ENCODE results near the gene TRAF2.

TRAF2 gene

DNA sequence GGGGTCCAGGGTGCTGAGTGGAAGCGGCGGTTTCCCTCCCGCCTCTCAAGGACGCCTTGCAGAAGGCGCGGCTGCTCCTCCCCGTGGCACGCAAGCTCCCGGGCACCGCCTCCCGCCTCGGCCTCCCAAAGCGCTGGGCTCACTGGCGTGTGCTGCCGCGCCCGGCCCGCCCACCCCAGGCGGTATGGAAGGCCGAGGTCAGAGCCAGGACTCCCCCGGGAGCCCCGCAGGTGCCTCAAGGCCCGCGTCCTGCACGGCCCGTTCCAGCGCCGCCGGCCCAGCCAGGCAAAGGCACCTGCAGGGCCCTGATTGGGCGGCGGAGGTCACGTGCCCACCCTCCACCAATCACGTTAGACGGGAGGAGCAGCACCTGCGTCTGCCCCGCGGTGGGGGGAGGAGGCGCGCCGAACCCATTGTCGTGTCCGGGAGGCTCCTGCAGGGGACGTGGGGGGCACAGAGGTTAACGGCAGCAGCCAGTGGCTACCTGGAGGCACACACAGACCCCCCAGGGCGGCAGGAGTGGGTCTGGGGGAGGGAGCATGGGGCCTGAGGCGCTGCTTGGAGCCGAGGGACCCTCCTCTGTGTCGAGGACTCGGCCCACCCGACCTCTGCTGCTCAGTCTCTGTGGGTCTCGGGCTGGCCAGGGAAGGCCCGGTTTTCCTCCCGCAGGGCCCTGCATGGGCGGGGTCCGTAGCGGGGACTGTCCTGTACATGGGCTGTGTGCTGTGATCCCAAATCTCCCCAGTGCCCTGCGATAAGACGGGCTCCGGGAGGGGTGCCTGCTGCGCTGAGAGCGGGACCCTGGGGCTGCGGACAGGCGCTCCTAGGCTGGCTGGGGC, 63.7 kb downstream of the TRAF2 start:
- DNase-seq (ENCODE audit: low spot score) = peak; percentile 97

DNA sequence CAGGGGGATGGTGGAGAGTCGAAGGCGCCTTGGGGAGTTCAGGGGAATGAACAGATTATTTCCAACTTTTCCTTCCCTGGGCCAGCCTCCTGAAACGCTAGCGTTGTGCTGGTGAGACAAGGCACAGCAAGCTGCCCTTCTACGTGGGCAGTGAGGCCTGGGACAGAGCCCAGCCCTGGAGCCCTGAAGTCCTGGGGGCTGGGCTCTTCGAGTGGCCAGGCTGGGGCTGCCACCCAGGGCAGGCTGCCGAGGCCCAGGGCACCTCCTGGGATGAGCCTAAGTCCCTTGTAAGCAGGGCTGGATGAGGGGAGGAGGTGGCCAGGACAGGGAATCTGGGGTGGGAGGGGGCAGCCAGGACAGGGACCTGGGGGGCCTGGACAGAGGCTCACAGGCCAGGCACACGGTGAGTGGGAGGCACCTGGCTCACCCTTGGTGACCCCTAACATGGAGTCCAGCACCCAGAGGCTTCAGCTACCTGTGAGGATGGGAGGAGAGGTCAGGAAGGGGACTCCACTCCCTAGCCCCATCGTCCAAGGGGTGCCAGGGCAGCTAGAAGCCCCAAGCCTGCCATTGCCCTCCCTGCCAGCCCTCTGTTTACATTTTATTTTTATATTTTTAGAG, 64.5 kb downstream of the TRAF2 start:
- DNase-seq (ENCODE audit: low spot score) = no peak

DNA sequence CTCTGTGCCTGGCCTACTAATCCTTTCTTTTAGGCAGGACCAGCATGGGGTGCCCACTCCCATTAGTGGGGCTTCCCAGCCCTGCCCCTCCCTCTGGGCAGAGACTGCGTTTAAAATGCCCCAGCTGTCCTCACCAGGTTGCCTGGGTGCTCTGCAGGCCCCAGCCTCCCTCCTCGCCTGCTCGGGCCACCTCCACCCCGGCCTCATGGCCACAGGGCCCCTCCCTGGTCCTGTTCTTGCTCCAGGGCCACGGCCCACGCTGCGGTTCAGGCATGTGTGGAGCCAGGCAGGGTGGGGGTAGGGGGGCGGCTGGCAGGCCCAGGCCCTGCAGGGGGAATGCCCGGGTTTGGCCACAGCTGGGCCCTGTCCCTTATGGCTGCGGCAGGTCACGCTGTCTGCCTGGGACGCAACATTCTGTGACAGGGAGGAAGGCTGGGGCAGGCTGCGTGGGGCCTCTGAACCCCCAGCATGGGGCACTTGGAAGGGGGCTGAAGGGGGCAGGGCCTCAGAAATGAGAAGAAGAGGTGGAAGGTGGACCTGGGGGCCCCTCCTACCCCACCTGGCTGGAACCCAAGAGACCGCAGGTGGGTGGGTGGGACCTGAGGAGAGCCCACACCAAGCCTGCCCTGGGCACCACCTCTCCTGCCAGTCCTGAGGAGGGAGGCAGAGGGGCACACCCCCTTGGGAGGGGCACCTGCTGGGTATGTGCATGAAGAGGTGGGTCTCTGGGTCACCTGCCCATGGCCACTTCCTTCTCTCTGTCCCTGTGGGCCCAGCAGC, 65.4 kb downstream of the TRAF2 start, which contains the start of gene LCN12:
LCN12 (plus strand) TSS at position 733 of the 780 bp plus-strand sequence. CDS start 55 bp downstream, outside the sequence.
- DNase-seq (ENCODE audit: low spot score) = no peak

DNA sequence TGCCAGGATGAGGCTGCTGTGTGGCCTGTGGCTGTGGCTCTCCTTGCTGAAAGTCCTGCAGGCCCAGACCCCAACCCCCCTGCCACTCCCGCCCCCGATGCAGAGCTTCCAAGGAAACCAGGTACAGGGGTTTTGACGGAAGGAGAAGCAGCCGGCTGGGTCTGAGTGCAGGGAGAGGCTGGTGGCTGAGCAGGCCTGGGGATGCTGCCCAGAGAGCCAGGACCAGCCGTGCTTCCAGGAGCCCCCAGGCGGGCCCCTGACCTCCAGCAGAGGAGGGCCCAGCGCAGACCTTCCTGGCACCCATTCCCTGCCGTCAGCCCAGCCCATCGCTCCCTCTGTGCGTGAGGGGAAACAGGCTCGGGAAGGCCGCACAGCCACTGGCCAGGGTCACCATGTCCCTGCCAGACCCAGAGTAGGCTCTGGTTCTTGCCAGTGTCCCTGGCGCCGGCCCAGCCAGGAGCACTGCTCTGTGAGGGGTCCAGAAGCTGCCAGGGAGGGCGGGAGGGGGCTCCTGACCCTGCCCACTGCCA, 66.1 kb downstream of the TRAF2 start:
- DNase-seq (ENCODE audit: low spot score) = no peak

DNA sequence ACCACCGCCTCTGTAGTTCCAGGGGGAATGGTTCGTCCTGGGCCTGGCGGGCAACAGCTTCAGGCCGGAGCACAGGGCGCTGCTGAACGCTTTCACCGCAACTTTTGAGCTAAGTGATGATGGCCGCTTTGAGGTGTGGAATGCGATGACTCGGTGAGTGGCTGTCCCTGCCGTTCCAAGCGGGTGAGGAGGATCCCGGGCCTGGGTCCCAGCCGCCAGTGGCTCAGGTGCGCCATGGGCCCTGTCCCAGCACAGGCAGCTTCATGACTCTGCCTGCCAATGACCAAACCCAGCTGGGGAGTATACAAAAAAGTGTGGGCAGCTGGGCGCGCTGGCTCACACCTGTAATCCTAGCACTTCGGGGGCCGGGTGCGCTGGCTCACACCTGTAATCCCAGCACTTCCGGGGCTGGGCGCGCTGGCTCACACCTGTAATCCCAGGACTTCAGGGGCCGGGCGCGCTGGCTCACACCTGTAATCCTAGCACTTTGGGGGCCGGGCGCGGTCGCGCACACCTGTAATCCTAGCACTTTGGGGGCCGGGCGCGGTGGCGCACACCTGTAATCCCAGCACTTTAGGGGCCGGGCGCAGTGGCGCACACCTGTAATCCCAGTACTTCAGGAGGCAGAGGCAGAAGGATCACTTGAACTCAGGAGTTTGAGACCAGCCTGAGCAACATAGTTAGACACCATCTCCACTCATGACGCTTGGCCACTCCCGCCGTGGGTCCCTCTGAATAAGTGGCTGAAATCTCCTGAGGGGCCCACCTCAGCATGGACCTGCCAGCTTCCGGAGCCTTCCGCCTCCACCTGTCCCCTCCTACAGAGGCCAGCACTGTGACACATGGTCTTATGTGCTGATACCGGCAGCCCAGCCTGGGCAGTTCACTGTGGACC, 66.8 kb downstream of the TRAF2 start:
- DNase-seq (ENCODE audit: low spot score) = no peak

DNA sequence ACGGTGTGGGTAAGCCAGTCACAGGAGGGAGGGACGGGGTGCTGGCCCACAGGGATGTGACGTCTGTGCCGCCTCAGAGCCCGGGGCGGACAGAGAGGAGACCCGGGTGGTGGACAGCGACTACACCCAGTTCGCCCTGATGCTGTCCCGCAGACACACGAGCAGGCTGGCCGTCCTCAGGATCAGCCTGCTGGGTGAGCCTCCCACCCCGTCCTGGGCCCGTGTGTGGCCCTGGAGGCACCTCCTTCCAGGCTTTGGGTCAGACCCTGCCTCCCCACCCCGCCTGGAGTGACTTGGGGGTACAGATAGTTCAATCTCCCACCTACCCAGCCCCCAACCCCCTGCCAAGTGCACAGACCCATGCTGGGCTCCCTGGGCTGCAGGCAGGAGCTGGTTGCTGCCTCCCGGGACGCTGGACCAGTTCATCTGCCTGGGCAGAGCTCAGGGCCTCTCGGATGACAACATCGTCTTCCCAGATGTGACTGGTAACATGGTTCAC, 67.5 kb downstream of the TRAF2 start:
- no peak for DNase-seq (ENCODE audit: low spot score)

DNA sequence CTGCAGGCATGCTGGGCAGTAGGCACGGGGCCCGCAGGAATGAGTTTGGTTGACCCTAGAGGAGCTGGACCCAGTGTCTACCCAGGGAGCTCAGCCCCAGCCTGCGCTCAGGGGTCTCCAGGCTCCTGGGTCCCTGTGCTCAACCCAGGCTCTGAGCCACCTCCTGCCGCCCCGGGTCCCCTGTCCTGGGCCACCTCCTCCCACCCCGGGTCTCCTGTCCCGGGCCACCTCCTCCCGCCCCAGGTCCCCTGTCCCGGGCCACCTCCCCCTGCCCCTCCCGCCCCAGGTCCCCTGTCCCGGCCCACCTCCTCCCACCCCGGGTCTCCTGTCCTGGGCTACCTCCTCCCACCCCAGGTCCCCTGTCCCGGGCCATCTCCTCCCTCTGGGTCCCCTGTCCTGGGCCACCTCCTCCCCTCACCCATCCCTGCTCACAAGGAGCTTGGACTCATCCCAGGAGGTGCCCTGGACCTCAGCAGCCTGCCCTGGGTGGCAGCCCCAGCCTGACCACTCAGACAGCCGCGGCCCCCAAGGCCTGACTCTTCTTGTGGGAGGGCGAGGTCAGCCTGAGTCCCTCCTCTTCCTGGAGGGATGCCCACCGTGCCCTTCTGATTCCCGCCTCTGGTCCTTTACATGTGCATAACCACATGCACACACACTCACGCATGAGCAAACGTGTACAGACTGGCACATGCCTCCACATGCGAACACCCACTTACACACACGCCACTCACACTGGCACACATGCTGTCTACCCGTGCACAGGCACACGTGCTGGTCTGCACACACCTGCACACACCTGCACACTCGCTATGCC, 68.2 kb downstream of the TRAF2 start:
- DNase-seq (ENCODE audit: low spot score) = no peak

DNA sequence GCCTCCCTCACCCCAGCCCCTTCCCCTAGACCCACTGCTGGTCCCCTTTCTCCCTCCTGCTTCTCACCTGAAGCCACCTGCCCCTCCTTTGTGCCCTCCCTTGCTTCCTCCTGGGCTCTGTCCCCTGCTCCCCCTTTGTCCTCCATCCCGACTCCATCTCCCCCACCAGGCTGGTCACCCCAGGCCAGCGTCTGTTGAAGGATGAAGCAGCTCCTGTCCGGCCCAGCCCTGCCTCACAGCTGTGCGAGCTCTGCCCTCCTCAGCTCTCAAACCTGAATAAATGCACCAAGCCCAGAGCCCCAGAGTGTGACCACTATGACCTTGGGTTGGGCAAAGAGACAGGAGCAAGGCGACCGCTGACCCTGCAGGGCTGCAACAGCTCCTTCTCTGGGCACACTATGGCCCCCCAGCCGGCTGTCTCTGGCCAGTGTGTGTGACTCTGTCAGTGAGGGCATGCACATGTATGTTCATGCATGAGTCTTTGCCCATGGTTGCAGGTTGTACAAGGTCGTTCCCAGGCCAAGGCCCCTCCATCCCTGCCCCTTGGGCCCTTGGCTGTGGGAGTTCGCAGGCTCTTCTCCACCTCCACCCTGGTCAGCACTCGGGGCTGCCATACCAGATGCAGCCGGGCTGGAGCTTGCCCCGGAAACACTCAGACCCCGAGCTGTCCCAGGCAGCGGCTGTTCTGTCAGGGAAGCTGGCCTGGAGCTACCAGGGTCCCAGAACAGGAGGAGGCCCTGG, 69.1 kb downstream of the TRAF2 start:
- DNase-seq (ENCODE audit: low spot score) = no peak

DNA sequence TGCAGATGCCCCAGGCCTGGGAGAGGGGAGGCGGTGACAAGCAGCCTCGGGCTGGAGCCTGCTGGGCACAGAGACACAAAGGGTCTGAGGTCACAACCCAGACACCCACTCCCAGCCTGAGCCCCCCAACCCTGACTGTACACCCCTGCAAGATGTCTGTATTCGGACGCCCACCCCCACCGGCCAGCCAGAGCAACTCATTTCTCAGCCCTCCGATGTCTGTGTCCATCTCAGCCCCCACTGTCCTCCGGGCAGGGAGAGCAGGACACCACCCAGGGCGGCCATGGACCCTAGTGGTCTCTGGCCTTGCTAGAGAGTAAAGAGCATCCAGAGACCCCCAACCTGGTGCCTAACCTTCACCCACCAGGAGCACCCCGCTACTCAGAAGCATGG, 69.6 kb downstream of the TRAF2 start:
- no peak for DNase-seq (ENCODE audit: low spot score)

DNA sequence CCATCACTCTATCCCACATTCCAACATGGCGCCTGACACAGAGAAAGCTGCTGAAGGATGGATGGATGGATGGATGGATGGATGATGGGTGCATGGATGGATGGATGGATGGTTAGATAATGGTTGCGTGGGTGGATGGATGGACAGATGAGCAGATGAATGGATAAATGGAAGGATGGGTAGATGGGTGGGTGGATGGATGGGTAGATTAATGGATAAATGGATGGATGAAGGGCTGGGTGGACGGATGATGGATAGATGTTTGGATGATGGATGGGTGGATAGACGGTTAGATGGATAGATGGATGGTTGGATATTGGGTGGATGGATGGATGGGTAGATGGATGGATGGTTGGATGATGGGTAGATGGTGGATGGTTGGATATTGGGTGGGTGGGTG, 70.3 kb downstream of the TRAF2 start:
- DNase-seq (ENCODE audit: low spot score) = no peak

DNA sequence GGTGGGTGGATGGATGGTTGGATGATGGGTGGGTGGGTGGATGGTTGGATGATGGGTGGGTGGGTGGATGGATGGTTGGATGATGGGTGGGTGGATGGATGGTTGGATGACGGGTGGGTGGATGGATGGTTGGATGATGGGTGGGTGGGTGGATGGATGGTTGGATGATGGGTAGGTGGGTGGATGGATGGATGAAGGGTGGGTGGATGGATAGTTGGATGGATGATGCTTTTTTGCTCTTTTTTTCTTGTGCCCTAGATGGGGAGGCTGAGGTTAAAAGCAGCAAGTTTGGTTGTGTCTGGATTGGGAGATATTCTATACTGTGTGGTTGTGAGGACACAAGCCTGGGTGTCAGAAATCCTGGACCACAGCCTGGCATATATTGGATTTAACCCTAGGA, 71.1 kb downstream of the TRAF2 start:
- no peak for DNase-seq (ENCODE audit: low spot score)

DNA sequence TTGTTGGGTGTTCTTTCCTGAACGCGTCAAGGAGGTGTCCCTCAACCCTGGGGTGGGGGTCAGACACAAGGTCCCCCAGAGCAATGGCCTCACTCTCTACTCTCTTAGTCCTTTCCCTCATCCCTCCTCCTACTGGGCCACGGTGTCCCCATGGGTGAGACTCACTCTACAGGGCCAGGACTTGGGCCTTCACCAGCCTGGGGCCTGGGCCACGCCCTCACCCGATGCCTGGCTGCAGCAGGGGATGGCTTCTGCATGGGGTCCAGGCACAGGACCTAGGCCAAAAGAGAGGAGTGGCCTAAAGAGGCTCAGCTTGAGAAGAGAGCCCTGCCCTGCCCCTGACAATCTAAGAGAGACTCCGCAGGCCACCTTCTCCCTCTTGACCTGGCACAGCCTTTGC, 71.6 kb downstream of the TRAF2 start:
- DNase-seq (ENCODE audit: low spot score) = no peak

DNA sequence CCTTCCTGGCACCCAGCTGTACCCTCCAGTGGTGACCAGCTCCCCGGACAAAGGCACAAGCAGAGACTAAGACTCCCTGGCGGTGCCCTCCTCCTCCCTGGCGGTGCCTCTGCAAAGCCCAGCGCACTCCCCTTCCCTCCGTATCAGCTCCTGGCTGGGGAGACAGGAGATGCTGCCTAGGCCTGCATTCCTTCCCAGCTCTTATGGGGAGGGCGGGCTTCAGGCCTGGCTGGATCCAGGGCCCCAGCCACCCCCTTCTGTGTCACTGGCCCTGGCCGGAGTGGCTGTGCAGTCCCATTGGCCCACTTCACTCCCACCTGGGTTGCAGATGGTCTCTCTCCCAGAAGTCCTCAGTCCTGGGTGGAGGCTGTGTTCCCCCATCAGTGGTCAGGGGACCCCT, 72.2 kb downstream of the TRAF2 start:
- DNase-seq (ENCODE audit: low spot score) = no peak

DNA sequence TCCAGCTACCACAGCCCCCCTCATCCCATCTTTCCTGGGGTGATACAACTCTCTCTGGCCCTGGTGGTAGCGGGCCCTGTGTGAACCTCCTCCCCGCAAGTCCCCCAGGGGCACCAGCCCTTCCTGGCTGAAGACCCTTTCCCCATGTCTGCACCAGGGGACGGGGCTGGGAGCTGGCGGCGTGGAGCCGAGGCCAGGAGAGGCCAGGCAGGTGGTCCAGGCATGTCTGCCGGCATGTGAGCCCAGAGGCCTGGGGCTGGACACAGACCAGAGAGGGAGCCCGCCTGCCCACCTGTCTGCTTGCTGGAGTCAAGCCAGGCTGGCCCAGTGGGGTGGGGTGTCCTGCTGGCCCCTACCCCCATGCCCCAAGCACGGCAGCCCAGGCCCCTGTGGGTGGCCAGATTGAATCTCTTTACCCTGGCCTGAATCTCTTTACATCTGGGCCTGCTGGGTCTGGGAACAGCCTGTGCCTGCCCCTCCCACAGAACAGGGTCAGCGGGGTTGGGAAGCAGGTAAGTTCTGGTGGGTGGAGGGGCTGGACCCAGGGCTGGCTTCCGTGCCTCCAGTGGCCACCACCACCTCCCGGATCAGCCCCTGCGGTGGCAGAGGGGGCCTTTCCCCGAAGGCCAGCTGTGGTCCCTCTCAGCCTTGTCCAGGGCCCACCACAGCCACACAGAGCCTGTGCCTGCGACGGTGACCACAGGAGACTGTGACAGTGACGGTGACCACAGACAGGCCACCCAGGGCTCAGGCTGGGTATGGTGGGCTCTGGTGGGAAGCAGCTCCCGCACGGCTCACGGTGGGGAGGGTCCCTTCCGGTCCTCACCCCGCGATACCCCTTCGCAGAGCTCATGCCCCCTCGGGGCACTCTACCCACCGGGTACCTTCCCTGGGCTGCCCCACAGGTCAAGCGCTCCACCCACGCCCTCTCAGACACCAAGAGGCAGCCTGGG, 72.9 kb downstream of the TRAF2 start:
- no peak for DNase-seq (ENCODE audit: low spot score)

DNA sequence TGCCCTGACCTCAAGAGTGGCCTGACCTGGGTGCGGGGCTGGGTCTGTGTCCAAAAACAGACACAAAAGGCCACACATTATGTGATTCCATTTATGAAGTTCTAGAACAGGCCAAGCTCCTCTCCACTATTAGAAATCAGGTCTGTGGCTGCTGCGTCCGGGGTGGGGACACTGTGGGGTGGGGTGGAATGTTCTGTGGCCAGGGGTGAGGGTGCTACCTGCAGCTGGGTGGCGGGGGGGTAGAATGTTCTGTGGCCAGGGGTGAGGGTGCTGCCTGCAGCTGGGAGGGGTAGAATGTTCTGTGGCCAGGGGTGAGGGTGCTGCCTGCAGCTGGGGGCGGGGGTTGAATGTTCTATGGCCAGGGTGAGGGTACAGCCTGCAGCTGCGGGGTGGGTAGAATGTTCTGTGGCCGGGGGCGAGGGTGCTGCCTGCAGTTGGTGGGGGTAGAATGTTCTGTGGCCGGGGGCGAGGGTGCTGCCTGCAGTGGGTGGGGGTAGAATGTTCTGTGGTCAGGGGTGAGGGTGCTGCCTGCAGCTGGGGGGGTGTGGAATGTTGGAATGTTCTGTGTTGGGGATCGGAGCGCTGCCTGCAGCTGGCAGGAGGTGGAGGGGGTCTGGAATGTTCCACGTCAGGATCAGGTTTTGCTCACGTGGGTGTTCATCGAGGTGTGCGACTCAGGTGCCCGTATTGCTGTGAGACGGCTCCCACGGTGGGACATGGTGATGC, 74.1 kb downstream of the TRAF2 start:
- DNase-seq (ENCODE audit: low spot score) = no peak

DNA sequence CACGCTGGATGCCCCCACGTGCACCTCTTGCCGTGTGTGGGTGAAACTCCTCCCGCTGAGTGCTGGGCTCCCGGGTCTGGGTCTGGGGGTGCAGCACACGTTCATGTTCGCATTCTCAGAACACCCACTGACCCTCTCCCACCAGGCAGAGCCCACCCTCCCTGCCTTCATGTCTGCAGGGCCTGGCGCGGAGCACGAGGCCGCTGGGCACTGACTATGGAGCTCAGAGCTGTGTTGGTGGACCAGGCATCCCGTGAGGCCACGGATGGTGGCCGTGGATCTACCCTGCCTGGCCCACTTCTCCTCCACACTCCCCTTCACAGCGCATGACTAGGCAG, 74.6 kb downstream of the TRAF2 start:
- no peak for DNase-seq (ENCODE audit: low spot score)

DNA sequence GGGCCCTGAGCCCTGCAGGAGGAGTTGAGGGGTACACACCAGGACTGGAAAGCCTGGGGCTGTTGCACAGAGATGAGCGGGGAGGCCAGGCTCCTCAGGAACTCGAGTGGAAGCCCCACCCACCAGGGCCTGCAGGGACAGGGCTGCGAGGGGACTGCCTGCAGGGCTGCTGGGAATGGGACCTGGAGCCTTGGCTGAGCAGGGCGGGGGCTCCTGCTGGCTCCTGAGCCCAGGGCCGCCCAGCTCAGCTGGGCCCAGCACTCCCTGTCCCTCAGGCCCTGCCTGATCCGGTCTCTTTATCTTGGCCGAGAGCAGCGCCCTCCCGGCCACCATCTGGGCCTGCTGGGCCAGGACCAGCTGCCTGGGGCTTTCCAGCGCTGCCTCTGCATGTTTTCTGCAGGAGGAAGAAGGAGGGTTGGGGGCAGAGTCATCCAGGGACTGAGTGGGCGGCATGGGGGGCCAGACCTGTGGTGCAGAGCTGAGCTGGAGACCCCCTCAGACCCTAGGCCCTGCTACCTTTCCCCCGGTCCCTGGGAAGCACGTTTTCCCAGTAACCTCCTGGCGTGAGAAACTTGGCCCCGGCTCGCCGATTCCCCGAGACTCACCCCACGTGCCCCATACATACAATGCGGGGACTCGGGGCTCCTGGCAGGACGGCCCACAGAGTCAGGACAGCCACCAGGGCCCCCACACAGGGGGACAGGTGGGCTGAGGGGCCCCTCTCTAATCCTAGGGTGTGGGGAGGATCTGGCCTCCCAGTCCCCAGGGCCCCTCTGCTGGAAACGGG, 75.2 kb downstream of the TRAF2 start:
- DNase-seq (ENCODE audit: low spot score) = no peak
